Hematopoietic multipotent progenitor cell (in vitro differentiated cells): ENCODE measurements around the gene RAD9A. TPM values are rescaled to one million over a fixed set of nuclear protein-coding genes. Genes with fewer than 3 reads are reported as not detected.

Source experiments
- DNase-seq, 3 donors: peaks; one replicate each; pipeline ENCODE4 v3.0.0-alpha.2; 2011 to 2015; ENCODE audit warnings: low read depth in 2 of 3, low spot score in 2 of 3
- total RNA-seq: library from RNA; depleted of rRNA; stranded (reverse); fragments of >200 nt; gene quantifications from one replicate; pipeline ENCODE4 v1.2.3, GENCODE V29; 2012

The RAD9A gene
- 28.3 TPM for total RNA-seq

DNA sequence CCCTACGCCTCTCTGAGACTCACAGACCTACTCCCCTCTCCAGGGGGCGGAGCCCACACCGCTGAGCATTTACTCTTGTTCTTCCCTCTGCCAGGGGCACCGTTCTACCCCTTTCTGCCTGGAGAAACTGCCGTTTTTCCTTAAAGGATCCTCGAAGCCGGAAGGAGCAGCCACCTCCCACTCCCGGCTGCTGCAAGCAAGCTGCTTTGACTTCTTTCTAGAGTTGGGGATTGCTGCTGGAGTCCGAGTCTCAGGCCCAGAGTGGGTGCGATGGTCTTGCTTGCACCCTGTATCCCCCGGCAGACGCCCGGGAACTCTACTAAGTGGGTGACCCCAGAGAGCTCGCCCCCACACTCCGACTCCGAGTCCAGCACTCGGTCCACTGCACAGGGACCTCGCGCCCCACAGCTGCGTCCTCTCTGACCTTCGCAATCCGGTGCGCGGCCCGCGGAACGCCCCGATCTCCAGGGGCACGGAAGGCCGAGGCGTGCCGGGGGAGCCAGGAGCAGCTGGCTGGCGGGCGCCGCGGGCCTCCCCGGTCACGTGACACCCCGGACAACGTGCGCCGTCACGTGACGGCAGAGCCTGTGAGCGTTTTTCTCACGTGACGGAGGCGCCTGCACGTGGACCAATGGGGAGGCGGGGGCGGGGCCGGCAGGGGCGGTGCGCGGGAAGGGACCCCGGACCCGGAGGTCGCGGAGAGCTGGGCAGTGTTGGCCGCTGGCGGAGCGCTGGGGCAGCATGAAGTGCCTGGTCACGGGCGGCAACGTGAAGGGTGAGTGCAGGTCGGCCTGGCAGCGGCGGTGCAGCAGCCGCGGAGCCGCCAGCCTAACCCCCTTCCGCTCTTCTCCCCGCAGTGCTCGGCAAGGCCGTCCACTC, at the start of gene RAD9A:
Gene RAD9A (plus strand): TSS at position 683 of the 879 bp plus-strand sequence. CDS start 59 bp downstream, at position 742.
- DNase-seq: peak; percentile 84 to 95 (median 95)

DNA sequence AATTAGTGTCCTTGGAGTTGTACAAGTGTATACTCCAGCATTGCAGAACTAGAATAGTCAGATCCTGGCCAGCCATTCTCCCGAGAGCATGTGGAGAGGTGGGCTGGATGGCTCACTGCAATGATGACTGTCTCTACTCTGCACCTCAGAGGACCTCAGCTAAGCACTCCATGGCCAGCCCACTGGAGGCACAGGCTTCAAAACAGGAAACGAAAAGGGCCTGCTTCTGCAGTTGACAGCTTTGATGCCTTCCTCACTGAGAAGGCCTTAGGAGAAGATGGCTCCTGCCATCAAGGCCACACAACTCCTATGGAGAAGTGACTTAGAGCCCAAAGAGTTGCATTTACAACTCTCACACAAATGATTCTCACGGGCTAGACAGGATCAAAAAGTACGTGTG, 47.5 kb upstream of the RAD9A start:
- DNase-seq: peak in 1 of 3 donors; percentile 43

DNA sequence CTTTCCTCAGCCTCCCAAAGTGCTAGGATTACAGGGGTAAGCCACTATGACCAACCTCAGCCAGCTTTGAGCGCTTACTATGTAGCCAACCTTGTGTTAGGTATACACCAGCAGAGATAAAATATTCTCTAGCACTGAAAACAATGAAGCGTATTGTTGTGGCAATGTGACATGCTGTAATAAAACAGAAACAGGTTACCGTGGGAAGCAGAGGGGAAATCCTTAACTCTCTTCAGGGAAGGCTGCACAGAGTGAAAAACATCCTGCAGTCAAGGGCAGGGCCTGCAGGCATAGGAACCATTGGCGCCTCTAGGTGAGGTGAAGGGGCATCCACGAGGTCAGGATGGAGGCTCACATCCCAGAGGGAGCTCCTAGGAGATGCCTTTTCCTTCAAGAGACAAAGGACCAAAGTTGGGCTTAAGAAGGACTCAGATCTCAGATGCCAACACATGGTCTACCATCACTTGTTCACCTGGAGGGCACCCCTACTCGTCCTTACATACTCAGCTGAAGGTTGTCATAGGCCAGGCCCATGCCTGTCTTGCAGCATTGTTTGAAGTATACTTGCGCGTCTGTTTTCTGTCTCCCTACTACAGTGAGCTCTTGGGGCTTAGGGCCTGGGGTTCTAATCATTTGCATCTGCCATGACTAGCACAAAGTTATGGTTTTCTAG, 46.4 kb upstream of the RAD9A start:
- DNase-seq: no peak

DNA sequence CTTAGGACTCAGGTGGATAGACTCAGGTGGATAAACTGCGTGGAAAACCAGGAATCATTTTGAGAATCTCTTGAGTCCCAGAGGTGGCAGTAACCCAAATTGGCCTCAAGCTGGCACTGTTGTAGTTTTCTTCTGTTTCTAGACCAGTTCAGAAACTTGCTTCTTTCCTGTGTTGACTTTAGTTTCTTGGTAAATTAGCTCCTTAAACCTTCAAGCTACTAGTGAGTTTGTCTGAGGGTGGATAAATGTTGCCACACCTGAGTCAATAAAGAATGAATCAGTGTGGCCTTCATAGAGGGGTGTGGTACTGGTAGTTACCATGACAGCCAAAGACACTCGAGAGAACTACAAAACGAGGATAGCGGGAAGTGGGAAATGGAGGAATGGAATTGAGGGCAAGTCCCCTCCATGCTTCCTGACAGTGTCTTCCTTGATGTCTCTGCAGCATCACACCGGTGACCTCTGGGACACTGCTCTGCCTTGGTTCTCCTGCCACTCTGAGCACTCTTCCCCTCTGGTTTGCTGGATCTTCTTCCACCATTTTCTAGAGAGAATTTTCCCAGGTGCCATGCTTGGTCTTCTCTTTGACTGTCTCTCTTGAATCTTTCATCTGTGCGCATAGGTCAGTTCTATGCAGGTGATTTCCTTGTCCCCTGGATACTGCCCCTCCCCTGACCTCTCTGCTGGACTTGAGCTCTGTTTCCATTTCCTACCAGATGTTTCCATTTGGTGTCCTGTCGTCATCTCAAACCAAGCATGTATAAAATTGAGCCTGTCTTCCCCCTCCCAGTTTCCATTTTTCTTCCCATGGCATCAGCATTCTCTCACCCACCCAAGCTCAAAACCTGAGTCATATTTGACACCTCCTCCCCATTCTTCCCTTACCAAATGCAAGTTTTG, 45.6 kb upstream of the RAD9A start:
- peak in 1 of 3 donors; percentile 43 for DNase-seq

DNA sequence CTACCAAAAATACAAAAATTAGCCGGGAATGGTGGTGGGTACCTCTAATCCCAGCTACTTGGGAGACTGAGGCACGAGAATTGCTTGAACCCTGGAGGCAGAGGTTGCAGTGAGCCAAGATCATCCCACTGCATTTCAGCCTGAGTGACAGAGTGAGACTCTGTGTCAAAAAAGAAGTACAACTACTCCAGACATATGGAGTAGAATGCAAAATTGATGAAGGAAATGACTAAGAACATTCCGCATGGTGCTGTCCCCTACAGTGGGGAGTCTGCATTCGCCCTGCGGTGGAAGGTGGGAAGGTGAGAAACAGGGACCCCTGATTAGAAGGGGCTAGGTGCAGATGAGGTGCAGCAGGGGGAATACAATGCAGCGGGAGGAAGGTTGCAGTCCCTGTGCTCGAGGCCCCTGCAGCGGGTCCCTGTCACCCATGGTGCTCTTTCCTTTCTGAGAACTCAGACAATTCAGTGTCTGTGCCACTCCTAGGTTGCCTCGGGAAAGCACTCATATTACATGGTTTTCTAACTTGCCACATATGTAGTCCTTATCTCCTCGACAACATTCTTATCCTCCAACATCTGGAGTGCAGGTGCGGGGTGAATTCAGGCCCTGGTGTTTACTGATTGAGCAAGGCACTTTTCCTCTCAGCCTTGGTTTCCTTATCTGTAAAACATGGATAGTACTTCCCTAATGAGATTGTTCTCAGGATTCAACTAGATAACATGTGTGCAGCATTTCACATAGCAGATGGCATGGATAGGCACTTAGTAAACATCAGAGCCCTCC, 43.6 kb upstream of the RAD9A start:
- DNase-seq: no peak

DNA sequence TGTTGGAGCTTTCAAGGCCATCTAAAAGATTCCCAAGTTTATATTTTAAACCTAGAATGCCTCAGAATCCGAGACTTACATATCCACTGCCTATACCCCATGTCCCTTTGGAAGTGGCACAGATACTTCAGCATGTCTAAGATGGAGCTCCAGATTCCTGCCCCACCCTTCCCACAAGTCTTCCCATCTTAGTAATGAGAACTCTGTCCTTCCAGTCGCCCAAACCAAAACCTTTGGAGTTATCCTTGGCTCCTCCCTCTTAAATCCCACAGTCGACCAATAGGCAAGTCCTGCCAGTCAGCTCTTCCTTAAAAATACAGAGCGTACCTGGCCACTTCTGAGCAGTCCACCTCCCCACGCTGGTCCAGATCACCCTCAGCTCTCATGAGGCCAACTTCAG, 42.8 kb upstream of the RAD9A start:
- DNase-seq: no peak

DNA sequence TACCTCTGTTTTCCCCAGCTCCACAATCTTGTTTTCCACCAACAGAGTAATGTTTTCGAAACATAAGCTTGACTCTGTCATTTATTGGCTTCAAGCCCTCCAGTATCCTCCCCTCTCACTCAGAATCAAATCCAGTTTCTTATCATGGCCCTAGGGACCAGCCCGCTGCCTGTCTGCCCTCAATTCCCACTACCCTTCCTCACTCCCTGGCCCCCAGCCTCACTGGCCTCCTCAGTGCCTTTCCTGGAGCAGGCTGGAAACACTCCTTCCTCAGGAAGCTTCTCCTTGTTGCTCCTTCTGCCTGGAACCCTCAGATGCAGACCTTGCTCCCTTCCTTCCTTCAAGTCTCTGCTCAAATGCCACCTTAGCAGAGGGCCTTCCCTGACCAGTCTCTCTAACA, 42.3 kb upstream of the RAD9A start:
- no peak for DNase-seq

DNA sequence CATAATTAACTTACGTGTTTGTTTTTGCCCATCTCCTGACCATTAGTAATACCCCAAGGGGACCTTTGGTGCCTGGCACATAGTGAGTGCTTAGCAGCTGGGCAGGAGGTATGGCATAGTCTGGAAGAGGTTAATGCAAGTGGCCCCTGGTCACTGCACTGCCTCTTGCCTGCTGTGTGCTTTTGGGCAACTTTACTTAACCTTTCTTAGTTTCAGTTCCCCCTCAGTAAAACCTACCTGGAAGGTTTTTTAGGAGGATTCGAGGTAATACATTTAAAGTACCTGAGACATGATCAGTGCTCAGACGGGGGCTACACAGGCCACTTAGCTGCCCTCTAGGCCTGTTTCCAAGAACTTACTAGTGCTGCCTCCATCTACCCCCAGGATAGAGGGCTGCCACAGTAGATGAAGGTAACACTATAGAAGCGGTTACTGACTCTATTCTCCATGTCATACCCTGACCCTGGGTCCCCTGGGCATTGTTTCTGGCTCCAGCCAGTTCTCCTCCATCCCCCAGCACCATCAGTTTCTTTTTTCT, 41.8 kb upstream of the RAD9A start:
- DNase-seq: no peak

DNA sequence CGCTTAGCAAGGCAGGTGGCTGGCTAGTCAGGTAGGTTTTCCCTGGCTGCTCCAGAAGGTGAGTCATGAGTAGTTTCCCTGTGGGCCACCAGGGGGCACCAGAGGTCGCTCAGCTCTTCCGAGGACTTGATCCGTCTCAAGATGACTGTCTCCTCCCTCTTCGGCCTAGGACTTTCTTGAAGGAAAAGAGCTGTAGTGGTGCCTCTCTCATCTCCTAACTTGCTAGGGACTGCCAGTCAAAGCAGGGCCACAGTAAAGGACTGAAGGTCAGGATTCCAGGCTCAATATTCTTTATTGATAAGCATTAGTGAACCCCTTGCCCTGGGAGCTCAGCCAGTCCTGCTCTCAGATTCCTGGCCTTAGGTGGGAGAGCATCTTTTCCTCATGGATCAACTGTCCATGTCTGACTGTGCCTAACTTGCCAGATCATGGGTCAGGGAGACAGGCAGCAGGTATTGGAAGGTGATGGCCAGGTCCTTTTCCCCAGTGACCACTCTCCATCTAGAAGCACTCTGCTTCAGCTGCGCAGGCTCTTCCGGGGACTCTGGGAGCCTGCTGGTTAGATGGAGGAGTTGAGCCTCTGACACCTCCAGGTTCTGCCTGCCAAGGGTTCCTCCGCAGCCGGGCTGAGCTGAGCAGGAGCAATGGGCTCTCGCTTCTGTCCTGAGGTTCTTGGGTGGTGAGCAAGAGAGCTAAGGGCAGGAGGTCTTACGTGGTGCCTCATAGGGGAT, 40.3 kb upstream of the RAD9A start:
- DNase-seq: peak; percentile 75 to 76 (median 76)

DNA sequence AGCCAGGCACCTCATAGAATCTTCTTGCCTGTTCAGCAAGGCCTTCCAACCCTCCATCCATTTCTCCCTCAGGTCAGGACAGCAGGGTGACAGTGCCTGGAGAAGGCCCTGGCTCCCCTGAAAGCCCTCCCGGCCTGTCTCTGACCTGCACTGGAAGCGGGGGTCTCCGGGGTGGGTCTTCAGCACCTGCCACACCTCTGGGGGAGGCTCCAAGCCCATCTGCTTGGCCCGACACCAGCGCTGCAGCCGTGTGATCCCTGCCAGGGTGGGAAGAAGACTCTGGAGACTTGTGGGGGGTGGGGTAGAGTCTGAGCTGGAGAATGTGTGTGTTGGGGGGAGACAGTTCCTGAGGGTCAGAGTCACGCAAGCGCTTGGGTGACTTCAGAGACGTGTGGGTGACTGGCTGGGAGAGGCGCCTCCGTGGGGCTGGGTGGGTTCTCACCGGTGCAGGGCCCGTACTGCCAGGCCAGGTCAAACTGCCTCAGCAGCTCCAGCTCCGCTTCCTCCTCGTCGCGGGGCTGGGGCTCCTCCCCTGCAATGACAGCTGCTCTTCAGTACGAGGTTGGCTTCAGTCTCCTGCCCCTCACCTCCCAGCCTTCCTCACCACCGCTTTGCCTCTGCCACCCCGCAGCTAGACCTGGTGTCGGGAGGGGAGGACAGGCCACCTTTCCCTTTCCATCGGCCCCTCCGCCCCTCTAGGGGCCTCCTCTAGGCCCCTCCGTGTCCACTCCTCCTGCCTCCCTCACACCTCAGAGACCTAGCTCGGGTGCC, 39.1 kb upstream of the RAD9A start:
- DNase-seq: no peak

DNA sequence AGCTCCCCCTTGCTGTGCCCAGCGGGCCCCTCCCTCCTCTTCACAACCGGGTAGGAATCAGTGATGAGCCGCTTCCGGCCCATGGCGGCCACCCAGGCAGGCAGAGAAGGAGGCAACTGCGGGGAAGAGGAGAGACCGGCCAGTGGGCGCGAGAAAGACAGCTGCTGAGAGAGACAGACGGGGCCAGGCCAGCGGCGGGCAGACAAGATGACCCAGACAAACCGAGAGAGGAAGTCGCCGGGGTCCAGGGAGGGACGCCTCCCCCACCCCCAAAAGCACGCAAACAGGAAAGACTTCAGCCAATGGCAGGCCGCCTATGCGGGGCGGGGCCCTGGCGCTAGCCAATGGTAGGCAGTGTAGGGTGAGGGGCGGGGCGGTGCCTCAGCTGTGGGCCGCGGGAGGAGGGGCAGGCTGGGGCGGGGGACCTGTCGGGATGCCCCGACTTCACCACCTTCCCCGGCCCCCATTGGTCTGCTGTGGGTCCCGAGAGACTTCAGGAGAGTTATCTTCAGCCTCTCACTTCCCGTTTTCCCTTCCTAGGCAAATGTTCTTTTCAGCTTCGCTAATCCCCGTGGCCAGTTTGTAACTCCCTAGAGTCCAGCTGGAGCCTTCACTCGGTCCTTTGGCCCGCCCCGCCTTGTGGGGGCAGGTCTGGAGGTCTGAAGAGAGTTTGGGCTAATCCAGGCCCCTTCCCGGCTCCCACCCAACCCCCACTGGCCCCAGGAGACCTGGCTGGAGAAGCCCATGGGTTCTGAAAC, 38.3 kb upstream of the RAD9A start, which contains the start of gene POLD4:
Gene POLD4 (minus strand): TSS at position 230 of the 758 bp plus-strand sequence. CDS start 147 bp downstream, at position 83.
- DNase-seq: peak; percentile 82 to 95 (median 92)

DNA sequence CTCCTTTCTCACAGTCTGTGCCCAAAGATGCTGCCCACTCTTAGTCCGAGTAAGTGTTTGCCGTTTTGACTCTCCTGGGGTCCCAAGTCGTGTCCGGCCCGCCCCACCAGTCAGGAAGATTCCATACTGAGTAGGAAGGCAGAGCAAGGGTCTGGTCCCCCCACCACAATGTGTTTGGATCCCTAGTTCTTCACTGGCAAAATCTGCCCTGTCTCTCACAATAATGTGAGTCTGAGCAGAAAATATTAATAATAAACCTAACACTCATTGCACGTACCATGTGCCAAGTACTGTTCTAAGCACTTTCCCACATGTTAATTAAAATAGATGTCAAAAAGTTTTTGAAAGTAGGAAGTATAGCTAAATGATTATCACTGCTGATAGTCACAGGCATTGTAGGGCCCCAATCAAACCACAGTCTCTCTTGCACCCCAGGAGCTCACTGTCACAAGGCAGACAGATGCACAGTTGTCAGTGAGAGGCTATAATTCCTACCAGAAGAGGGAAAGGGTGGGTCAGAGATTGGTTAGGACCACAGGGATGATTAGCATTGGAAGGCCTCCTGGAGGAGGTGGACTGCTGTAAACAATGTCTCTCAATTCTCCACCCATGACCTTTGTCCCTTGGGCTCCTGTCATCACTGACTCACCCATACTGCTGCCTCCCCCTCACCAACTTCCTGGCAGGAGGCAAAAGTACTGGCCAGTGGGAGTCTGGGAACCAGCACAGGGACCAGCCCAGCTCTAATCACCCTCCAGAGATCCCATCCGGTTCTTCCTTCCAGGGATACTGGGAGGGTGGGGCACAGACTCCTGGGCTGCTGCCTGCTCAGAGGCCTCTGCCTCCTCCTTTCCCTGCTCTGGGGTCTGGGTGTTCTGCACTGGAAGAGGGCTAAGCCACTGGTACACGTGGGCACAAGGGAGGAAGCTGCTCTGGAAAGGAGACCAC, 37.4 kb upstream of the RAD9A start:
- DNase-seq: no peak

DNA sequence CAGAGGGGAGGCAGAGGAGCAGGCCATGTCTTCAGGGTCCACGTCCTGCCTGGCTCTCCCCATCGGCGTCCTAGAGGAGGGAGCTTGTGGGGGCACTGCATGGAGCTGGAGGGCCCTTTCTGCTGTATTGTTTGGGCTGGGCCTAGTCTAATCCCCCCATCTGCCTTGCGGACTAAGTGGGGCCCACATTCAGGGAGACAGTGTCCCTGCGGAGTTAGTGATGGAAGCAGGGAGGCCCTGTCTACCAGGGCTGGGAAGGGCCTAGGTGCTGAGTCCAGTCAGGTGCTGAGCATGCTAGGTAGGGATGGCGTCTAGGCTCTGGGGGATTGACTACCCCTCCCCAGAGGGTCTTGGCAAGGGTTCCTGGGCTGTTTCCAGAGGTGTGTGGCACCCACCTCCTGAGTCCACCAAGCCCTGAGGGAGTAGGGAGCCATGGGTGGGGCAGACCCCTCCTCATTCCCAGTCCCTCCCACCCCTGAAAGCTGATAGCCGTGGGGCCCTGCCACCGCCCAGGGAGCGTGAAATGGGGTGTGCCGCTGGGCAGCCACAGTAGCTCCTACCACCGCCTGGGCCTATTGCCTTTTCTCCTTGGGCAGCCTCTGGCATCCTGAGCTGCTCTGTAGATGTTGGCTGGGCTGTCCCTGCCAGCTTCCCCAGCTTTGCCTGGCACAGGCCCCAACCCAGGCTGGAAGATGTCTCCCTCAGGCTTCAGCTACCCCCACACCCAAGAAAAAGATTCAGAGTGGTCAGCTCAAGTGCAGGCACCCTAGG, 36.6 kb upstream of the RAD9A start:
- DNase-seq: no peak

DNA sequence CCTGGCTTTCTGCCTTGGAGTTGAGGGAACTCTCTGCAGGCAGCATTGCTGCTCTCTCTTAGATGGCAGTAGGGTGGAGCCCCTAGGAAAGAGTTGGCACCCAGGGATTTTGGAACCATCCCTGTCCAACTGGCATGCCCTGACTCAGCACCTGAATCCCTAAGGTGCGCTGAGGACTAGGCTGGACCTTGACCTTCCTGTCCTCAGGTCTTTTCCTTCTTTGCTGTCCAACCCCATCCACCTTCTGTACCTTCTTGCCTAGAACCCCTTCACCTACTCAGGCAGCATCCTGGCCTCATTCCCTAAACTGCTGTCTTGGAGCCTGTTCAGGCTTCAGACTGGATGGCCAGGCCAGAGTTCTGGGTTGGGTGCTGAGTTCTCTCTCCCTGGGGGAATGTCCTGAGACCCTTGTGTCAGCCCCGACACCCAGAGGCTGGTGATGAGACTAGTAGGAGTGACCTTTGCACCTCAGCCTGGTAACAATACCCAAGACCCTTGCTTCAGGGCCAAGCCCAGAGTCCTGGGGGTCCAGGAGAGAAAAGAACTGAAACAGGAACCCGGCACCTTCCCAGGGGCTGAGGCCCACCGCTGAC, 35.9 kb upstream of the RAD9A start:
- DNase-seq: no peak

DNA sequence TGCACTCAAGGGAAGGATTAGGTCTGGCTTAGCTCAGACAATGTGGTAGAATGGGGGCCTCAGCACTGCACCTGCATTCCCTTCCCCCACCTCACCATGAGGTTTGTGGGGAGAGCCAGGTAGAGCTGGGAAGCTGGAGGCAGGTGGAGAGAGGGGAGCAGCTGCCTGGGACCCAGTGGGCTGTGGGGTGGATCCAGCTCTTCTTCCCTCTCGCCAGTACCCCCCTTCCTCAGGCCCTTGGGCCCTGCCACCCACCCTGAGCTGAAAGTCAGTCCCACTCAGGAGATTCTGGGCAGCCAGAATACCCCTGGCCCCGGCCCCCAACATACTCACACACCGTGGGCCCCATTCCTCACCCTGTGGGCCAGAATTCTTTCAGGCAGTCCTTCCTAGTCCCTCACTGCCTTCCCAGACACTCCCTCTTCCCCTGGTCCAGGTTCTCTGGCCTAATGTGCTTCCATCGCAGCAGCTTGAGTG, 35.4 kb upstream of the RAD9A start:
- DNase-seq: no peak
